GM12875 (cell line): ENCODE measurements around the gene AHNAK2.

Source experiments
- H3K4me3 ChIP-seq: one replicate; pipeline ENCODE4 v1.5.1; 2011; ENCODE audit warnings: low read depth, low read length, control low read depth
- CTCF ChIP-seq: IDR thresholded peaks from 2 replicates; pipeline ENCODE4 v1.5.1; 2011; ENCODE audit warnings: low read depth, mild to moderate bottlenecking, control low read depth, inconsistent platforms, low read length, moderate library complexity, borderline replicate concordance; ENCODE audit not compliant: insufficient read depth

The AHNAK2 gene

GRCh38 chr14:104984056-104984894 is 6.1 kb upstream of the AHNAK2 start:
- no peak overlapping the region for H3K4me3 ChIP-seq
- no peak for TF ChIP-seq CTCF

GRCh38 chr14:104983231-104983721 is 5.1 kb upstream of the AHNAK2 start:
- TF ChIP-seq CTCF: no peak
- H3K4me3 ChIP-seq: no peak overlapping the region

- H3K4me3 ChIP-seq: no peak overlapping the region
- TF ChIP-seq CTCF: no peak
These were observed 4.5 kb upstream of the AHNAK2 start for GRCh38 chr14:104982548-104983230.

GRCh38 chr14:104981699-104982541 is 3.7 kb upstream of the AHNAK2 start:
- H3K4me3 ChIP-seq: no peak overlapping the region
- TF ChIP-seq CTCF: no peak

GRCh38 chr14:104980611-104981531 is 2.7 kb upstream of the AHNAK2 start:
- no peak for TF ChIP-seq CTCF

GRCh38 chr14:104979758-104980610 is 1.8 kb upstream of the AHNAK2 start:
- TF ChIP-seq CTCF: no peak

More at GRCh38 chr14:104980611-104981531, 2.7 kb upstream of the AHNAK2 start:
- H3K4me3 ChIP-seq: no peak overlapping the region

More at GRCh38 chr14:104979758-104980610, 1.8 kb upstream of the AHNAK2 start:
- H3K4me3 ChIP-seq: no peak overlapping the region
